OCI-LY3 (cell line): ENCODE measurements around the gene SULT1A2.

ENCODE experiments used
- H2AFZ ChIP-seq: fragments of 200-600, 300-600 bp; shearing (Covaris generic); 2 replicates; pipeline ENCODE4 v1.6.0; 2014; ENCODE audit warnings: antibody characterized with exemption, low read depth, low read length
- H3K27ac ChIP-seq: fragments of 200-600, 300-600 bp; sonication (generic); 2 replicates; pipeline ENCODE4 v1.5.1; 2014; ENCODE audit warnings: mild to moderate bottlenecking, low read length, moderate library complexity, mixed read lengths
- H3K27me3 ChIP-seq: fragments of 200-600, 300-600 bp; sonication (generic); 2 replicates; pipeline ENCODE4 v1.6.1; 2014; ENCODE audit warnings: low read depth, low read length, mixed read lengths
- H3K36me3 ChIP-seq: fragments of 200-600, 300-600 bp; sonication (generic); replicated peaks from 2 replicates; pipeline ENCODE3; 2014; ENCODE audit warnings: low read depth, low read length, mixed read lengths
- H3K4me1 ChIP-seq: fragments of 300-600, 200-600 bp; sonication (generic); 2 replicates; pipeline ENCODE4 v1.6.1; 2014; ENCODE audit warnings: low read length, mixed read lengths
- H3K4me2 ChIP-seq: fragments of 200-600, 300-600 bp; sonication (generic); 2 replicates; pipeline ENCODE4 v1.6.1; 2014; ENCODE audit warnings: low read length, mixed read lengths
- H3K4me3 ChIP-seq: fragments of 300-600, 200-600 bp; sonication (generic); 2 replicates; pipeline ENCODE4 v1.5.1; 2014; ENCODE audit warnings: antibody characterized with exemption, mild to moderate bottlenecking, low read length, moderate library complexity
- H3K79me2 ChIP-seq: fragments of 300-600, 200-600 bp; shearing (Covaris generic); 2 replicates; pipeline ENCODE4 v1.6.1; 2014; ENCODE audit warnings: mild to moderate bottlenecking, low read length, mixed read lengths
- H3K9ac ChIP-seq: fragments of 300-600, 200-600 bp; shearing (Covaris generic); 2 replicates; pipeline ENCODE4 v1.6.0; 2014; ENCODE audit warnings: mild to moderate bottlenecking, low read length, moderate library complexity
- H3K9me3 ChIP-seq: fragments of 200-600, 300-600 bp; shearing (Covaris generic); 2 replicates; pipeline ENCODE4 v1.6.1; 2014; ENCODE audit warnings: low read length, mixed read lengths; ENCODE audit not compliant: insufficient read depth
- H4K20me1 ChIP-seq: fragments of 200-600, 300-600 bp; sonication (generic); 2 replicates; pipeline ENCODE4 v1.6.1; 2016; ENCODE audit warnings: low read length, mixed read lengths; ENCODE audit not compliant: insufficient read depth
- CTCF ChIP-seq: fragments of 200-600, 300-600 bp; sonication (generic); IDR thresholded peaks from 2 replicates; pipeline ENCODE4 v1.5.1; 2014; ENCODE audit warnings: antibody characterized with exemption, low read length, low read depth
- EZH2phosphoT487 ChIP-seq: fragments of 200-600 bp; shearing (Covaris generic); IDR thresholded peaks from 2 replicates; pipeline ENCODE4 v1.6.1; 2018; ENCODE audit warnings: antibody characterized with exemption, mixed run types, low read depth

The SULT1A2 gene

GRCh38 chr16:28607116-28607623 is 10.3 kb upstream of the SULT1A2 start:
- Histone ChIP-seq H4K20me1 (no peaks in the 10 kb centered on the region), H3K36me3 (no peaks in the 10 kb centered on the region), H3K79me2 (no peaks in the 10 kb centered on the region), H2AFZ (no peak overlapping the region), H3K4me2 (no peak overlapping the region), H3K4me1 (no peaks in the 10 kb centered on the region), H3K27me3 (no peaks in the 10 kb centered on the region), H3K4me3 (no peak overlapping the region), H3K27ac (no peak overlapping the region), H3K9ac (no peak overlapping the region), H3K9me3 (no peaks in the 10 kb centered on the region)
- TF ChIP-seq CTCF: no peak

GRCh38 chr16:28606291-28607115 is 9.7 kb upstream of the SULT1A2 start:
- H3K4me1 ChIP-seq: no peaks in the 10 kb centered on the region
- no peak overlapping the region for H3K4me2 ChIP-seq
- H2AFZ ChIP-seq: no peak overlapping the region
- H3K27me3 ChIP-seq: no peaks in the 10 kb centered on the region
- no peak overlapping the region for H3K9ac ChIP-seq
- H3K27ac ChIP-seq: no peak overlapping the region
- no peaks in the 10 kb centered on the region for H3K36me3 ChIP-seq
- H3K79me2 ChIP-seq: no peaks in the 10 kb centered on the region
- TF ChIP-seq CTCF: no peak
- no peak for TF ChIP-seq EZH2phosphoT487
- H3K4me3 ChIP-seq: no peak overlapping the region
- no peaks in the 10 kb centered on the region for H4K20me1 ChIP-seq
- H3K9me3 ChIP-seq: no peaks in the 10 kb centered on the region

- no peak overlapping the region for H3K4me3 ChIP-seq
- H3K4me1 ChIP-seq: no peaks in the 10 kb centered on the region
- no peaks in the 10 kb centered on the region for H3K27me3 ChIP-seq
- no peak overlapping the region for H3K27ac ChIP-seq
- H4K20me1 ChIP-seq: no peaks in the 10 kb centered on the region
- H3K9ac ChIP-seq: no peak overlapping the region
- TF ChIP-seq CTCF: no peak
- TF ChIP-seq EZH2phosphoT487: no peak
- no peaks in the 10 kb centered on the region for H3K79me2 ChIP-seq
- no peaks in the 10 kb centered on the region for H3K9me3 ChIP-seq
- no peaks in the 10 kb centered on the region for H3K36me3 ChIP-seq
- no peak overlapping the region for H2AFZ ChIP-seq
- H3K4me2 ChIP-seq: no peak overlapping the region
Measured at GRCh38 chr16:28604186-28604565, 7.3 kb upstream of the SULT1A2 start.

GRCh38 chr16:28603381-28604185 is 6.7 kb upstream of the SULT1A2 start:
- no peak for TF ChIP-seq CTCF
- no peak for TF ChIP-seq EZH2phosphoT487
- Histone ChIP-seq H3K27me3 (no peaks in the 10 kb centered on the region), H3K9ac (no peak overlapping the region), H3K79me2 (no peaks in the 10 kb centered on the region), H3K27ac (no peak overlapping the region), H3K4me2 (no peak overlapping the region), H2AFZ (no peak overlapping the region), H3K4me1 (no peaks in the 10 kb centered on the region), H3K36me3 (no peaks in the 10 kb centered on the region), H4K20me1 (no peaks in the 10 kb centered on the region), H3K9me3 (no peaks in the 10 kb centered on the region), H3K4me3 (no peak overlapping the region)
